ENCODE data around the gene TBX15. TPM values are rescaled to one million over a fixed set of nuclear protein-coding genes. Genes with fewer than 3 reads are reported as not detected.

TBX15 gene
- total RNA-seq, 1 experiment from 2014 or later = 1.9 TPM

- CTCF ChIA-PET = no interaction called here
These were observed 27.4 kb upstream of the TBX15 start for GRCh38 chr1:119015547-119015946.

GRCh38 chr1:119012383-119012782 lies 24.2 kb upstream of the TBX15 start:
- POLR2A ChIA-PET = no interaction called here
- DNase-seq (ENCODE audit: low read depth, low spot score) = no peak
- no TSS peak for BruUV-seq (replicated peaks)
- H3K4me3 ChIP-seq (ENCODE audit: low read depth in 2 of 2, low read length in 2 of 2) = no peak overlapping the region
- ATAC-seq = no peak
- intact Hi-C loops (cut with micrococcal nuclease; ENCODE audit: unreplicated experiment) = no loop called here
- H3K27ac ChIP-seq (ENCODE audit: low read length) = no peak overlapping the region
- no peaks in the 10 kb centered on the region for H3K9me3 ChIP-seq (ENCODE audit: control insufficient read depth, insufficient read depth, low read depth, low read length)
- in situ Hi-C loops (cut with HindIII; ENCODE audit: low pct_unique_long_range_greater_than_20kb, low sequenced_read_pairs) = no loop called here
- CTCF ChIA-PET = no interaction called here
- no peaks in the 10 kb centered on the region for H3K4me1 ChIP-seq (ENCODE audit: control insufficient read depth, insufficient read depth, low read length)
- H3K36me3 ChIP-seq (ENCODE audit: control insufficient read depth, insufficient read depth, low read length) = no peaks in the 10 kb centered on the region
- TF ChIP-seq REST (IDR thresholded peaks at IDR 0.05; ENCODE audit: insufficient read depth in 1 of 2, low read depth in 2 of 2, low read length in 1 of 2) = no peak
- TF ChIP-seq CTCF (IDR thresholded peaks at IDR 0.05) = no peak
- TF ChIP-seq TCF7L2 (IDR thresholded peaks at IDR 0.05; ENCODE audit: low read depth, low read length) = no peak
- no peak for TF ChIP-seq POLR2AphosphoS5 (IDR thresholded peaks at IDR 0.05; ENCODE audit: low read depth, low read length)
- no peak for TF ChIP-seq SIN3A (IDR thresholded peaks at IDR 0.05; ENCODE audit: borderline replicate concordance, insufficient read depth, low read depth, low read length)
- H3K27me3 ChIP-seq (ENCODE audit: control insufficient read depth, insufficient read depth, low read length) = no peaks in the 10 kb centered on the region

More at GRCh38 chr1:119015547-119015946, 27.4 kb upstream of the TBX15 start:
- H3K27ac ChIP-seq (ENCODE audit: low read length) = no peak overlapping the region
- no peak overlapping the region for H3K4me3 ChIP-seq (ENCODE audit: low read depth in 2 of 2, low read length in 2 of 2)
- no peaks in the 10 kb centered on the region for H3K36me3 ChIP-seq (ENCODE audit: control insufficient read depth, insufficient read depth, low read length)
- no TSS peak for BruUV-seq (replicated peaks)
- H3K9me3 ChIP-seq (ENCODE audit: control insufficient read depth, insufficient read depth, low read depth, low read length) = no peaks in the 10 kb centered on the region
- intact Hi-C loops (cut with micrococcal nuclease; ENCODE audit: unreplicated experiment) = no loop called here
- ATAC-seq (no peak), DNase-seq (ENCODE audit: low read depth, low spot score) (no peak)
- TF ChIP-seq TCF7L2 (IDR thresholded peaks at IDR 0.05; ENCODE audit: low read depth, low read length) (no peak), POLR2AphosphoS5 (IDR thresholded peaks at IDR 0.05; ENCODE audit: low read depth, low read length) (no peak), SIN3A (IDR thresholded peaks at IDR 0.05; ENCODE audit: borderline replicate concordance, insufficient read depth, low read depth, low read length) (no peak), REST (IDR thresholded peaks at IDR 0.05; ENCODE audit: insufficient read depth in 1 of 2, low read depth in 2 of 2, low read length in 1 of 2) (no peak), CTCF (IDR thresholded peaks at IDR 0.05) (no peak)
- POLR2A ChIA-PET = no interaction called here
- no peaks in the 10 kb centered on the region for H3K27me3 ChIP-seq (ENCODE audit: control insufficient read depth, insufficient read depth, low read length)
- H3K4me1 ChIP-seq (ENCODE audit: control insufficient read depth, insufficient read depth, low read length) = no peaks in the 10 kb centered on the region
- in situ Hi-C loops (cut with HindIII; ENCODE audit: low pct_unique_long_range_greater_than_20kb, low sequenced_read_pairs) = no loop called here
